ENCODE data around the gene SLC39A12. TPM values are rescaled to one million over a fixed set of nuclear protein-coding genes. Genes with fewer than 3 reads are reported as not detected.

Gene SLC39A12
- polyA plus RNA-seq, 1 donor from 2014 or later: not detected

- Histone ChIP-seq H3K27me3 (ENCODE audit: insufficient read depth, low read depth, low read length) (no peaks in the 10 kb centered on the region), H2AFZ (ENCODE audit: low read depth, low read length) (no peak overlapping the region), H4K20me1 (ENCODE audit: insufficient read depth) (no peaks in the 10 kb centered on the region), H3K36me3 (ENCODE audit: insufficient read depth, low read length) (no peaks in the 10 kb centered on the region), H3K9ac (ENCODE audit: low read length) (no peak overlapping the region), H3K4me3 (ENCODE audit: low read length) (no peak overlapping the region), H3K27ac (ENCODE audit: low read length) (no peak overlapping the region), H3K79me2 (replicated peaks; ENCODE audit: insufficient read depth, low read length) (no peaks in the 10 kb centered on the region), H3K9me2 (ENCODE audit: insufficient read depth, low read length) (no peaks in the 10 kb centered on the region), H3K9me3 (ENCODE audit: low read length) (no peaks in the 10 kb centered on the region), H3F3A (ENCODE audit: insufficient read depth, low read length, poor library complexity, severe bottlenecking) (no peaks in the 10 kb centered on the region), H3K4me2 (ENCODE audit: low read length) (no peak overlapping the region)
- TF ChIP-seq SMC3 (conservative IDR thresholded peaks at IDR 0.05; ENCODE audit: poor library complexity) (no peak), CTCF (IDR thresholded peaks at IDR 0.05; ENCODE audit: poor library complexity, severe bottlenecking) (no peak), RAD21 (conservative IDR thresholded peaks at IDR 0.05) (no peak), EP300 (conservative IDR thresholded peaks at IDR 0.05; ENCODE audit: poor library complexity, severe bottlenecking) (no peak), EZH2 (IDR thresholded peaks at IDR 0.05; ENCODE audit: borderline replicate concordance, insufficient read depth, low read length, poor library complexity, severe bottlenecking) (no peak), TAF1 (IDR thresholded peaks at IDR 0.05; ENCODE audit: low read depth) (no peak), POLR2AphosphoS5 (IDR thresholded peaks at IDR 0.05) (no peak), MXI1 (conservative IDR thresholded peaks at IDR 0.05; ENCODE audit: poor library complexity, severe bottlenecking) (no peak)
- TF ChIP-seq, protein P1, sequence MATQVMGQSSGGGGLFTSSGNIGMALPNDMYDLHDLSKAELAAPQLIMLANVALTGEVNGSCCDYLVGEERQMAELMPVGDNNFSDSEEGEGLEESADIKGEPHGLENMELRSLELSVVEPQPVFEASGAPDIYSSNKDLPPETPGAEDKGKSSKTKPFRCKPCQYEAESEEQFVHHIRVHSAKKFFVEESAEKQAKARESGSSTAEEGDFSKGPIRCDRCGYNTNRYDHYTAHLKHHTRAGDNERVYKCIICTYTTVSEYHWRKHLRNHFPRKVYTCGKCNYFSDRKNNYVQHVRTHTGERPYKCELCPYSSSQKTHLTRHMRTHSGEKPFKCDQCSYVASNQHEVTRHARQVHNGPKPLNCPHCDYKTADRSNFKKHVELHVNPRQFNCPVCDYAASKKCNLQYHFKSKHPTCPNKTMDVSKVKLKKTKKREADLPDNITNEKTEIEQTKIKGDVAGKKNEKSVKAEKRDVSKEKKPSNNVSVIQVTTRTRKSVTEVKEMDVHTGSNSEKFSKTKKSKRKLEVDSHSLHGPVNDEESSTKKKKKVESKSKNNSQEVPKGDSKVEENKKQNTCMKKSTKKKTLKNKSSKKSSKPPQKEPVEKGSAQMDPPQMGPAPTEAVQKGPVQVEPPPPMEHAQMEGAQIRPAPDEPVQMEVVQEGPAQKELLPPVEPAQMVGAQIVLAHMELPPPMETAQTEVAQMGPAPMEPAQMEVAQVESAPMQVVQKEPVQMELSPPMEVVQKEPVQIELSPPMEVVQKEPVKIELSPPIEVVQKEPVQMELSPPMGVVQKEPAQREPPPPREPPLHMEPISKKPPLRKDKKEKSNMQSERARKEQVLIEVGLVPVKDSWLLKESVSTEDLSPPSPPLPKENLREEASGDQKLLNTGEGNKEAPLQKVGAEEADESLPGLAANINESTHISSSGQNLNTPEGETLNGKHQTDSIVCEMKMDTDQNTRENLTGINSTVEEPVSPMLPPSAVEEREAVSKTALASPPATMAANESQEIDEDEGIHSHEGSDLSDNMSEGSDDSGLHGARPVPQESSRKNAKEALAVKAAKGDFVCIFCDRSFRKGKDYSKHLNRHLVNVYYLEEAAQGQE (IDR thresholded peaks at IDR 0.05; ENCODE audit: borderline replicate concordance): no peak
Measured at GRCh38 chr10:17993361-17993760, 41.6 kb downstream of the SLC39A12 start.

GRCh38 chr10:18000601-18001000, 48.9 kb downstream of the SLC39A12 start:
- Histone ChIP-seq H3K27me3 (ENCODE audit: insufficient read depth, low read depth, low read length) (no peaks in the 10 kb centered on the region), H3K9ac (ENCODE audit: low read length) (no peak overlapping the region), H2AFZ (ENCODE audit: low read depth, low read length) (no peak overlapping the region), H3K4me2 (ENCODE audit: low read length) (no peak overlapping the region), H3K9me3 (ENCODE audit: low read length) (no peaks in the 10 kb centered on the region), H3F3A (ENCODE audit: insufficient read depth, low read length, poor library complexity, severe bottlenecking) (no peaks in the 10 kb centered on the region), H3K4me3 (ENCODE audit: low read length) (no peak overlapping the region), H3K36me3 (ENCODE audit: insufficient read depth, low read length) (no peaks in the 10 kb centered on the region), H3K9me2 (ENCODE audit: insufficient read depth, low read length) (no peaks in the 10 kb centered on the region), H3K27ac (ENCODE audit: low read length) (no peak overlapping the region), H4K20me1 (ENCODE audit: insufficient read depth) (no peaks in the 10 kb centered on the region), H3K79me2 (replicated peaks; ENCODE audit: insufficient read depth, low read length) (no peaks in the 10 kb centered on the region)
- TF ChIP-seq, protein P1 (IDR thresholded peaks at IDR 0.05; ENCODE audit: borderline replicate concordance): no peak
- TF ChIP-seq EP300 (conservative IDR thresholded peaks at IDR 0.05; ENCODE audit: poor library complexity, severe bottlenecking): no peak
- TF ChIP-seq EZH2 (IDR thresholded peaks at IDR 0.05; ENCODE audit: borderline replicate concordance, insufficient read depth, low read length, poor library complexity, severe bottlenecking): no peak
- TF ChIP-seq POLR2AphosphoS5 (IDR thresholded peaks at IDR 0.05): no peak
- no peak for TF ChIP-seq TAF1 (IDR thresholded peaks at IDR 0.05; ENCODE audit: low read depth)
- no peak for TF ChIP-seq MXI1 (conservative IDR thresholded peaks at IDR 0.05; ENCODE audit: poor library complexity, severe bottlenecking)
- TF ChIP-seq CTCF (IDR thresholded peaks at IDR 0.05; ENCODE audit: poor library complexity, severe bottlenecking): no peak
- no peak for TF ChIP-seq RAD21 (conservative IDR thresholded peaks at IDR 0.05)
- TF ChIP-seq SMC3 (conservative IDR thresholded peaks at IDR 0.05; ENCODE audit: poor library complexity): no peak

All from neural cell (in vitro differentiated cells).